ENCODE results near the gene TAS2R20.

The TAS2R20 gene

GRCh38 chr12:10959804-10960203 is 38.3 kb downstream of the TAS2R20 start:
- DNase-seq (ENCODE audit: low spot score) = no peak

- DNase-seq (ENCODE audit: low spot score) = no peak
Measured at GRCh38 chr12:10957741-10958140, 40.4 kb downstream of the TAS2R20 start.

GRCh38 chr12:10956085-10956484 is 42.0 kb downstream of the TAS2R20 start:
- no peak for DNase-seq (ENCODE audit: low spot score)

GRCh38 chr12:10952645-10953044 is 45.5 kb downstream of the TAS2R20 start:
- no peak for DNase-seq (ENCODE audit: low spot score)

All from CD4-positive, alpha-beta T cell treated with Interleukin-2 at 100 ng/mL for 4 hours (primary cell).